CD4-positive, alpha-beta memory T cell (primary cell): ENCODE data around the gene VAMP5. TPM values are rescaled to one million over a fixed set of nuclear protein-coding genes. Genes with fewer than 3 reads are reported as not detected.
A peak's percentile ranks its signal among the peaks of the same experiment; 100 is the strongest.

Source experiments
- CTCF ChIA-PET: fragments of 350-600 bp; sonication (Branson Sonifier 250); formaldehyde crosslinking; loops from one replicate; lab custom pipeline; 2021; ENCODE audit warnings: inconsistent platforms; ENCODE audit not compliant: partially characterized antibody; lab: Charles Lee
- POLR2A ChIA-PET: fragments of 350-600 bp; sonication (Branson Sonifier 250); formaldehyde crosslinking; loops from one replicate; lab custom pipeline; 2021; ENCODE audit not compliant: partially characterized antibody; lab: Charles Lee
- DNase-seq, 5 donors: peaks; one replicate each; pipeline versions ENCODE4 v3.0.0 to v3.0.0-alpha.2; 2020 to 2022; ENCODE audit warnings: mixed read lengths in 1 of 5
- H3K27ac ChIP-seq: one replicate; pipeline ENCODE4 v1.7.0; 2013; ENCODE audit warnings: low read depth, low read length
- H3K27me3 ChIP-seq: 2 replicates; pipeline ENCODE4 v1.7.0; 2013; ENCODE audit warnings: mild to moderate bottlenecking, low read length, moderate library complexity; ENCODE audit not compliant: insufficient read depth
- H3K36me3 ChIP-seq: 2 replicates; pipeline ENCODE4 v1.7.0; 2013; ENCODE audit warnings: mild to moderate bottlenecking, low read length, moderate library complexity; ENCODE audit not compliant: insufficient read depth
- H3K4me1 ChIP-seq: 2 replicates; pipeline ENCODE4 v1.7.0; 2013; ENCODE audit warnings: mild to moderate bottlenecking, low read length, moderate library complexity; ENCODE audit not compliant: insufficient read depth
- H3K4me3 ChIP-seq, 2 donors: one replicate each; pipeline ENCODE4 v1.7.0; 2013; ENCODE audit warnings: low read length in 2 of 2, mild to moderate bottlenecking in 1 of 2
- H3K9me3 ChIP-seq, 2 donors: one replicate each; pipeline ENCODE4 v1.7.0; 2013; ENCODE audit warnings: low read length in 2 of 2, control low read depth in 1 of 2; ENCODE audit not compliant: control insufficient read depth in 1 of 2
- H3K27ac Mint-ChIP-seq, 7 donors: one replicate each; pipeline ENCODE4 v1.8.0; 2020 to 2021; ENCODE audit warnings: mixed read lengths in 7 of 7, mild to moderate bottlenecking in 6 of 7, inconsistent platforms in 3 of 7, moderate library complexity in 3 of 7
- H3K27me3 Mint-ChIP-seq, 2 donors: one replicate each; pipeline ENCODE4 v1.8.0; 2020 to 2021; ENCODE audit warnings: mixed read lengths in 2 of 2
- H3K36me3 Mint-ChIP-seq, 2 donors: one replicate each; pipeline ENCODE4 v1.8.0; 2020 to 2021; ENCODE audit warnings: mixed read lengths in 2 of 2, inconsistent platforms in 1 of 2, mild to moderate bottlenecking in 1 of 2
- H3K4me1 Mint-ChIP-seq, 4 donors: one replicate each; pipeline ENCODE4 v1.8.0; 2020 to 2021; ENCODE audit warnings: mixed read lengths in 4 of 4, mild to moderate bottlenecking in 1 of 4
- H3K4me3 Mint-ChIP-seq, 8 donors: one replicate each; pipeline ENCODE4 v1.8.0; 2020 to 2021; ENCODE audit warnings: mixed read lengths in 8 of 8, mild to moderate bottlenecking in 7 of 8, moderate library complexity in 6 of 8, inconsistent platforms in 3 of 8
- H3K9me3 Mint-ChIP-seq, 8 donors: one replicate each; pipeline ENCODE4 v1.8.0; 2020 to 2021; ENCODE audit warnings: mixed read lengths in 8 of 8, mild to moderate bottlenecking in 5 of 8, inconsistent platforms in 3 of 8, moderate library complexity in 1 of 8
- intact Hi-C: fragments of 100-400 bp; cut with micrococcal nuclease; formaldehyde crosslinking; loops from one replicate; pipeline ENCODE4 v1.15.1; 2023
- polyA plus RNA-seq, 2 donors: library from polyadenylated mRNA; unstranded; fragments of 300-500 nt; fragmentation: Illumina TruSeq; gene quantifications; one replicate each; pipeline ENCODE4 v1.2.3, GENCODE V29; 2021
- total RNA-seq, 2 experiments: library from RNA; stranded (reverse); gene quantifications; one replicate each; pipeline ENCODE4 v1.2.3, GENCODE V29; 2021

VAMP5 gene
- total and polyA plus RNA-seq, 4 experiments from 2014 or later: 25.5 to 136 (median 67.1) TPM

- no peak overlapping the region for H3K4me3 ChIP-seq
- Mint-ChIP-seq H3K4me1 (peaks cover 16 to 35% (median 27%) of the 10 kb centered on the region in 4 donors), H3K9me3 (no peaks in the 10 kb centered on the region), H3K36me3 (peaks cover 8 to 11% of the 10 kb centered on the region in 2 donors), H3K27ac (no peak overlapping the region), H3K4me3 (no peak overlapping the region), H3K27me3 (no peaks in the 10 kb centered on the region)
- no peak overlapping the region for H3K27ac ChIP-seq
- intact Hi-C loops: loop anchor here (2.0 kb wide), 1 partner anchor 19 kb away; the partner anchor contains the start of gene RNF181
- POLR2A ChIA-PET: interaction anchor here (0.6 to 5.7 kb wide), 2 partner anchors 20 to 247 kb away, joined by 3 to 50 read pairs; partner anchors contain the start of gene RNF181
- no peaks in the 10 kb centered on the region for H3K9me3 ChIP-seq
- H3K36me3 ChIP-seq: no peaks in the 10 kb centered on the region
- H3K27me3 ChIP-seq: no peaks in the 10 kb centered on the region
- peaks cover 30% of the 10 kb centered on the region for H3K4me1 ChIP-seq
- CTCF ChIA-PET: interaction anchor here (3.1 kb wide), 1 partner anchor 9 kb away, joined by 7 read pairs; no protein-coding TSS in a partner anchor
- no peak for DNase-seq
Observed at GRCh38 chr2:85575739-85576138, 8.5 kb upstream of the VAMP5 start.

- POLR2A ChIA-PET: interaction anchor here (0.7 to 5.7 kb wide), 14 partner anchors 8 to 249 kb away, joined by 3 to 50 read pairs (median 6); partner anchors contain the start of genes GGCX, MAT2A, RNF181 and TGOLN2
- DNase-seq: no peak
- CTCF ChIA-PET: interaction anchor here (0.5 to 3.1 kb wide), 6 partner anchors 10 to 279 kb away, joined by 3 to 8 read pairs (median 4); no protein-coding TSS in a partner anchor
- H3K27me3 ChIP-seq: no peaks in the 10 kb centered on the region
- Mint-ChIP-seq H3K4me1 (peaks cover 20 to 42% (median 33%) of the 10 kb centered on the region in 4 donors), H3K27me3 (no peaks in the 10 kb centered on the region), H3K4me3 (peak overlapping the region; percentile 90 to 98 (median 96)), H3K27ac (peak overlapping the region; percentile 86 to 98 (median 93)), H3K36me3 (peaks cover 15 to 18% of the 10 kb centered on the region in 2 donors), H3K9me3 (no peaks in the 10 kb centered on the region)
- H3K9me3 ChIP-seq: no peaks in the 10 kb centered on the region
- H3K27ac ChIP-seq: peak overlapping the region; percentile 76
- H3K4me3 ChIP-seq: peak overlapping the region; percentile 62 to 86
- H3K4me1 ChIP-seq: peaks cover 30% of the 10 kb centered on the region
- H3K36me3 ChIP-seq: peaks cover 8% of the 10 kb centered on the region
- intact Hi-C loops: loop anchor here (1.0 to 2.0 kb wide), 2 partner anchors 16 to 18 kb away; partner anchors contain the start of genes GGCX and RNF181
Observed at GRCh38 chr2:85577063-85577385, 7.2 kb upstream of the VAMP5 start.

DNA sequence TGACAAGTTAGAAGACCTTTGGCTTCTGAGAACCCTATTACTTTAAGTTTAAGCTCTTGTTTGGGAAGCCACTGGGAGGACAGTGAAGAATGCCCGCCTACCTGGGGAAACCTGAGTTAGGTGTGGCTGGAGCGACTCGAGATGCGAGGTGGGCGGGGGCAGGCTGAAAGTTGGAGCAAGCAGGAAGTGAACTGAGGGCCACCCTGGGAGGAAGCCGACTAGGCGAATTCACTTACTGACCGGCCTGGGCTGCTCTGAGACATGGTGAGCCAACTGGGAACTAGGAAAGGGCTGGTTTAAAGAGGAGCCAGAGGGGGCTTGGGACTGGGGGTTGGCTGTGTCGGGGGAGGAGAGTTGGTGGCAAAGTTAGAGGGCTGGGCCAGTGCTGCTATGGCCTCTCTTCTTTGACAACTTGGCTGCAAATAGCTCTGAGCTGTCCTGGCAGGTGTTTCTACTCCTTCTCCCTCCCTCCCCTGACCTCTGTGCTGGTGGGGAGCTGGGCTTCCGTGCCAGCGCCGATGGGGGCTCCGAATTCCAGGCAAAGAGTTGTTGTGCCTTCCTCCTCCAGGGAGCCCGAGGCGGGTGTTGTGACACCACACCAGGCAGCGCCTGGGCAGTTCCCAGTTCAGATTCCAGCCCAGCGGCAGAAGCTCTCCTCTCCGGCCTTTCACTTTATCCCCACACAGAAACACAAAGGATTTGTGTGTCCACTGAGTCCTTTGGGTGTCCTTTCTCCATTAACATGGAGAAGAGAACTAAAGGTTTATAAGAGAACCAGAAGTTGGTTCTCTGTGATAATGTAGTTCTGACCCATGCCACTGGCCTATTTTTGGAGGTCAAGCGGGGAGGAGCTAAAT lies 6.6 kb upstream of the VAMP5 start, which contains the start of gene VAMP8:
Gene VAMP8, plus strand, starts transcription at position 201 of the 857 bp plus-strand sequence. Its CDS starts 61 bp downstream, at position 262.
- Histone ChIP-seq H3K36me3 (peaks cover 12% of the 10 kb centered on the region), H3K4me1 (peaks cover 30% of the 10 kb centered on the region), H3K9me3 (no peaks in the 10 kb centered on the region), H3K27ac (peak within 1 kb of the TSS; percentile 76), H3K4me3 (peak within 1 kb of the TSS; percentile 62 to 86), H3K27me3 (no peaks in the 10 kb centered on the region)
- POLR2A ChIA-PET: interaction anchor here (1.0 to 5.7 kb wide), 17 partner anchors 9 to 250 kb away, joined by 3 to 50 read pairs (median 6); partner anchors contain the start of genes C2orf68, GGCX, MAT2A and RNF181
- Mint-ChIP-seq H3K27me3 (no peaks in the 10 kb centered on the region), H3K27ac (peak within 1 kb of the TSS; percentile 86 to 98 (median 93)), H3K4me3 (peak within 1 kb of the TSS; percentile 90 to 98 (median 96)), H3K4me1 (peaks cover 20 to 48% (median 36%) of the 10 kb centered on the region in 4 donors), H3K9me3 (no peaks in the 10 kb centered on the region), H3K36me3 (peaks cover 21 to 23% of the 10 kb centered on the region in 2 donors)
- CTCF ChIA-PET: interaction anchor here (0.5 to 3.1 kb wide), 5 partner anchors 11 to 279 kb away, joined by 3 to 8 read pairs (median 5); no protein-coding TSS in a partner anchor
- intact Hi-C loops: loop anchor here (1.0 to 2.0 kb wide), 3 partner anchors 16 to 25 kb away; partner anchors contain the start of genes GGCX, RNF181 and TMEM150A
- DNase-seq: peak; percentile 48 to 75 (median 57)

- ChIA-PET CTCF (interaction anchor here (1.2 to 3.0 kb wide), 2 partner anchors 22 to 159 kb away, joined by 5 to 8 read pairs; no protein-coding TSS in a partner anchor), POLR2A (interaction anchor here (1.0 to 5.7 kb wide), 17 partner anchors 9 to 251 kb away, joined by 3 to 50 read pairs (median 6); partner anchors contain the start of genes C2orf68, GGCX, MAT2A and RNF181)
- peaks cover 22 to 57% (median 42%) of the 10 kb centered on the region in 4 donors for H3K4me1 Mint-ChIP-seq
- peak overlapping the region; percentile 90 to 98 (median 96) for H3K4me3 Mint-ChIP-seq
- Histone ChIP-seq H3K9me3 (no peaks in the 10 kb centered on the region), H3K4me3 (peak overlapping the region; percentile 62 to 86), H3K27me3 (no peaks in the 10 kb centered on the region), H3K36me3 (peaks cover 15% of the 10 kb centered on the region), H3K4me1 (peaks cover 35% of the 10 kb centered on the region), H3K27ac (peak overlapping the region; percentile 76)
- peaks cover 22 to 27% of the 10 kb centered on the region in 2 donors for H3K36me3 Mint-ChIP-seq
- H3K27me3 Mint-ChIP-seq: no peaks in the 10 kb centered on the region
- intact Hi-C loops: loop anchor here (2.0 kb wide), 1 partner anchor 24 kb away; the partner anchor contains the start of gene TMEM150A
- DNase-seq: peak in 1 of 5 donors; percentile 16
- H3K27ac Mint-ChIP-seq: peak overlapping the region; percentile 86 to 98 (median 95)
- H3K9me3 Mint-ChIP-seq: no peaks in the 10 kb centered on the region
Observed at GRCh38 chr2:85578243-85579180, 5.7 kb upstream of the VAMP5 start.

GRCh38 chr2:85579266-85579935 lies 4.8 kb upstream of the VAMP5 start:
- Mint-ChIP-seq H3K27me3 (no peaks in the 10 kb centered on the region), H3K27ac (peak overlapping the region; percentile 86 to 98 (median 95)), H3K4me1 (peaks cover 26 to 63% (median 47%) of the 10 kb centered on the region in 4 donors), H3K9me3 (no peaks in the 10 kb centered on the region), H3K4me3 (peak overlapping the region; percentile 90 to 98 (median 96)), H3K36me3 (peaks cover 22 to 29% of the 10 kb centered on the region in 2 donors)
- POLR2A ChIA-PET: interaction anchor here (1.0 to 5.7 kb wide), 9 partner anchors 12 to 252 kb away, joined by 4 to 50 read pairs (median 6); partner anchors contain the start of genes C2orf68, MAT2A, RNF181 and TGOLN2
- H3K27ac ChIP-seq: peak overlapping the region; percentile 76
- CTCF ChIA-PET: interaction anchor here (1.2 to 3.0 kb wide), 2 partner anchors 23 to 160 kb away, joined by 5 to 8 read pairs; no protein-coding TSS in a partner anchor
- peak overlapping the region; percentile 62 to 86 for H3K4me3 ChIP-seq
- H3K36me3 ChIP-seq: peaks cover 15% of the 10 kb centered on the region
- intact Hi-C loops: loop anchor here (2.0 kb wide), 1 partner anchor 23 kb away; the partner anchor contains the start of gene TMEM150A
- DNase-seq: no peak
- H3K4me1 ChIP-seq: peaks cover 41% of the 10 kb centered on the region
- H3K27me3 ChIP-seq: no peaks in the 10 kb centered on the region
- no peaks in the 10 kb centered on the region for H3K9me3 ChIP-seq
